Activated CD8-positive, alpha-beta memory T cell treated with anti-CD3 and anti-CD28 coated beads for 48 hours (primary cell): Measurements from ENCODE around the gene AOC2.
"Not testable (repeated sequence)": the region's sequence is repeated elsewhere in the genome, so short reads cannot be mapped to it uniquely, and the experiment has no call there.

Source experiments
- DNase-seq, 3 experiments: peaks; one replicate each; pipeline ENCODE4 v3.0.0-alpha.2; 2020; ENCODE audit warnings: low read depth in 2 of 3, low spot score in 2 of 3

AOC2 gene

DNA sequence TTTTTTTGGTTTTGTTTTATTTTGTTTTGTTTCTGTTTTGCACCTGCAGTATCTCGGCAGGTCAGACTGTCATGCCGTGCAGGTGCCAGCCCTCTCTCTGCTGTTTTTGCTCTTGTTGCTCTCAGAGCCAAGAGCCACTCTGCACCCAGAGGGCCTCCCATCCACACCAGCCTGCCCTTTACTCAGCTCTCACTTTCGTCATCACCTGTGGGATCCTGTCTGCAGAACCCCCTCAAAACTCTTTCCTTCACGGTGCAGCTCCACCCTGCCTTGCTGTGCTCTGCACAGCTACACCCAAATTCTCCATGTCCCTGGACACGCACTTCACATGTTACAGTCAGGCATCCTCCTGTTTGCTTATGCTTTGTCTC is 9.2 kb downstream of the AOC2 start:
- DNase-seq, result no peak

DNA sequence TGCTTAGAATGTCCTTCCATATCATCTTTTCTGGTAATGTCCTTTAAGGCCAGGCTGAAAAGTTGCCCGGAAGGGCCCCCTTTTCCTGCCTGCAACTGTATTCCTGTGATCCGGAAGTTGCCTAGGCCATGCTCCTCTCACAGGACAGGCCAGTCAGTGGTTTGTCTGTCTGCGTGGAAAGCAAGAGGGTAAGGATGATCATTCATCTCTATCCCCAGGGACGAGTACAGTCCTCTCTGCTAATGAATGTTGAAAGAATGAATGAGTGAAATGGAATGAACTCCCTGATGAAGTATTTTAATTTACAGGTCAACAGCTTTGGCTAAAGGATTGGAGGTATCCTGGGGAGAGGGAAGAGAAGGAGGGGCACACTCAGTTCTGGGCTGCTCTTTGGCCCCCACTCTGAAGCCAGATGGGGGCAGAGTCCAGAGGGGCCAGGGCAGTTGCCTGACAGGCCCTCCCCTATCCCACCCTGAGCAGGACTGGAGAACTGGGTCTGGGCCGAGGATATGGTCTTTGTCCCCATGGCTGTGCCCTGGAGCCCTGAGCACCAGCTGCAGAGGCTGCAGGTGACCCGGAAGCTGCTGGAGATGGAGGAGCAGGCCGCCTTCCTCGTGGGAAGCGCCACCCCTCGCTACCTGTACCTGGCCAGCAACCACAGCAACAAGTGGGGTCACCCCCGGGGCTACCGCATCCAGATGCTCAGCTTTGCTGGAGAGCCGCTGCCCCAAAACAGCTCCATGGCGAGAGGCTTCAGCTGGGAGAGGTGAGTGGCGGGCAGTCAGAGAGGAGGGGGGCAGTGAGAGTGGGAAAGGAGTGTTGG is 9.8 kb downstream of the AOC2 start:
- DNase-seq, result no peak

DNA sequence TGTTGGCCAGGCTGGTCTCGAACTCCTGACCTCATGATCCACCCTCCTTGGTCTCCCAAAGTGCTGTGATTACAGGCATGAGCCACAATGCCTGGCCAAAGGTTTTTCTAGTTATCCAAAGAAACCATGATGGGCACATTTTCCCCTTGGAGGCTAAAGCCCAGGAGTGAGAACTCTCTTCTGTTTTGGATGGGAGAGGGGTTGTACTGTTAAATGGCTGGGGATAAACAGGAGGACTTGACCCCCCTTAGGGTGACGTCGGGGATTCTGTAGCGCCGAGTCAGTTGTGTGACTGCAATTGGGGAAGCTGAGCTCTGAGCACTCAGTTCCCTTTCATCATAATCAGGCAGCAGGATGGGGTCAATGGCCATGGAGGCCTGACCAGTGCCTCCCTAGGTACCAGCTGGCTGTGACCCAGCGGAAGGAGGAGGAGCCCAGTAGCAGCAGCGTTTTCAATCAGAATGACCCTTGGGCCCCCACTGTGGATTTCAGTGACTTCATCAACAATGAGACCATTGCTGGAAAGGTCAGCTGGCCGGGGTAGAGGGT is 10.7 kb downstream of the AOC2 start:
- no peak for DNase-seq

DNA sequence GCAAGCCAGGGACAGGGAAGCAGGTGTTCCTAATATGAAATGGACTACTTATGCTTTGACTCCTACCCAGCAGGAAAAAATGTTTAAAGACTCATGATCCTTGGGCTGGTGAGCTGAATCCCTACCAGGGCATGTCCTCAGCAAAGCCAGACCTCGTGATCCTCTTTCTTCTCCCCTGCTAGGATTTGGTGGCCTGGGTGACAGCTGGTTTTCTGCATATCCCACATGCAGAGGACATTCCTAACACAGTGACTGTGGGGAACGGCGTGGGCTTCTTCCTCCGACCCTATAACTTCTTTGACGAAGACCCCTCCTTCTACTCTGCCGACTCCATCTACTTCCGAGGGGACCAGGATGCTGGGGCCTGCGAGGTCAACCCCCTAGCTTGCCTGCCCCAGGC is 11.7 kb downstream of the AOC2 start:
- DNase-seq, result not testable (repeated sequence)

DNA sequence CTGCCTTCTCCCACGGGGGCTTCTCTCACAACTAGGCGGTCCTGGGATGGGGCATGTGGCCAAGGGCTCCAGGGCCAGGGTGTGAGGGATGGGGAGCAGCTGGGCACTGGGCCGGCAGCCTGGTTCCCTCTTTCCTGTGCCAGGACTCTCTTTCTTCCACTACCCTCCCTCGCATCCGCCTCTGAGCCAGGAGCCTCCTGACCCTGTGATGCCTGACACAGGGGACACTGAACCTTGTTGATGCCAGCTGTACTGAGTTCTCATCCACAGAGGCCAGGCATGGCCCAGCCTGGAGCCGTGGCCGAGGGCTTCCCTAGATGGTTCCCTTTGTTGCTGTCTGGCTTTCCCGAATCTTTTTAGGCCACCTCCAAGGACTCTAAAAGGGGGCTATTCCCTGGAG is 12.1 kb downstream of the AOC2 start:
- DNase-seq, result not testable (repeated sequence)

DNA sequence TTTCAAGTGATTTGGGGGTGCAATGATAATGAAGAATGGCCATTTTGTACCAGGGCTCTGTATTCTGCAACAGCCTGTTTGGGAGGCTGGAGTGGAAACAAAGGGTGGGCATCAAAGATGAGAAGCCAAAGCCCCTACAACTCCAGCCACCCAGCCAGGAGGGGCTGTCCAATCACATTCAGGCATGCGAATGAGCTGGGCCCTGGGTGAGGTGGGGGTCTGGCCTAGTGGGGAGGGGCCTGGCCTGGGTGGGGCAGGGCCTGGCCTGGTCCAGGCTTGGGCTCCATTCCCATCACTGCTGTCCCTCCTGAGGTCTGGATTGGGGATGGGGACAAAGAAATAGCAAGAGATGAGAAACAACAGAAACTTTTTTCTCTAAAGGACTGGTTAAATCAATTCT is 13.0 kb downstream of the AOC2 start:
- DNase-seq, result no peak

DNA sequence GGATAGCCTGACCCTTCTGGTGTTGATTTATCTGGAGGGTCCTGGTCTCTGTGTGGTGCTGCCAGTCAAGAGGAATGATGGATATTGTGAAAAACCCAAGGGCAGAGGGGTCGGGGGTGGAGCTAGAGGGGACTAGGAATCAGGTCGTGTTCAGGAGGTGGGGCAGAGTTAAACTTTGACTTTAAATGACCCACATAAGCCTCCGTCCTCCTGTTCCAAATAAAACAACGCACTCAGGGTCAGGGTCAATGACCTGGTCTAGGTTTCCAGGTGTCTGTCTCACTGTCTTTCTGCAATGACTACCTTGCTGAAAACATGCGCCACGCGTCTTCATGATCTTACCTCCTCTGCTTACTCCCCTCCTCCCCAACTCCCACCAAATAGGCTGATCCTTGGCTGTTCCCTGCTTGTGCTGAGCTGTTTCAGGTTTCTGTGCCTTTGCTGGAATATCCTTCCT is 21.3 kb downstream of the AOC2 start:
- no peak for DNase-seq

DNA sequence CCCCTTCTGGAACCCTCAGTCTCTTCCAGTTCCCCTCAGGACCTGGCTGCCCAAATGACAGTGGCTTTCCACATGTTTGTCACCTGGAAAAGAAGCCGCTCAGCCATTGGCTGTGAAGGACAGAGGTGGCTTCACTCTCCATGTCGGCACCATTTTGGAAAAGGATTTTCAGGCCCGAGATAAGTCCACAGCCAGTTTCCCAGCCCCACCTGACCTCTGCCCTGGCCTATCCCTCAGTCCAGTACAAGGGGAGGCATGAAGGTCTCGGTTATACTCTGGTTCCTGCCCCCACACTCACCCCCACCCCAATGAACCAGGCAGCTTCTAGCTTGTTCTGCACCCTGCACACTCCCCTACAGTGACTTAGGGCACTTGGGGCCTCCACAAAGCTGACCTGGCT is 21.8 kb downstream of the AOC2 start:
- DNase-seq, result no peak

DNA sequence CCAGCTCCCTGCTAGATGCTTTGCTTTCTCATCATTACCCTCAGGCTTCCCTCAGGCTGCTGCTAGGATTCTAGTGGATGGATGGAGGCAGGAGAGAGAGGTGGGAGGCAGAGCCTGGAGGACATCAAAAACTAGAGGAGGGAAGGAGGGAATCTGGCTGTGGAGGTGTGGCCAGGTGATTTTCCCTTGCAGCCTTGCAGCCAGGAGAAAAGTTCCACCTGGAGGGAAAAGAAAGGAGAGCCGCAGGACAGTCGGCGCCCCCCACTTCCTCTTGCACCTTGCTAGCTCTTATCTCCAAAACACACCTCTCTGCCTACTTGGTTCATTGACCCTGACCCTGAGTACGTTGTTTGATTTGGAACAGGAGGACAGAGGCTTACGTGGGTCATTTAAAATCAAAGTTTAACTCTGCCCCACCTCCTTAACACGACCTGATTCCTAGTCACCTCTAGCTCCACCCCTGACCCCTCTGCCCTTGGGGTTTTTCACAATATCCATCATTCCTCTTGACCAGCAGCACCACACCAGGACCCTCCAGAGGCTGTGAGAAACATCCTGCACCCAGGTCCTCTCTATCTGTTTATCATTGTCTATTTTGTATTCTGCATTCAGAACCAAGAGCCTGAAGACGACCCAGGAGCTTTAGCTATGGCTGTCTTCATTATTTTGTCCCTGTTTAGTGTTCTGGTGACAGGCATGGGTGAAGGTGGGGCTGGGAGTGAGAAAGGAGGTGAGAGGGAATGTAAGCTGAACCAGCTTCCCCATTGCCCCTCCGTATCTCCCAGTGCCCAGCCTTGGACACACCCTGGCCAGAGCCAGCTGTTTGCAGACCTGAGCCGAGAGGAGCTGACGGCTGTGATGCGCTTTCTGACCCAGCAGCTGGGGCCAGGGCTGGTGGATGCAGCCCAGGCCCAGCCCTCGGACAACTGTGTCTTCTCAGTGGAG is 22.5 kb downstream of the AOC2 start:
- DNase-seq, result no peak

DNA sequence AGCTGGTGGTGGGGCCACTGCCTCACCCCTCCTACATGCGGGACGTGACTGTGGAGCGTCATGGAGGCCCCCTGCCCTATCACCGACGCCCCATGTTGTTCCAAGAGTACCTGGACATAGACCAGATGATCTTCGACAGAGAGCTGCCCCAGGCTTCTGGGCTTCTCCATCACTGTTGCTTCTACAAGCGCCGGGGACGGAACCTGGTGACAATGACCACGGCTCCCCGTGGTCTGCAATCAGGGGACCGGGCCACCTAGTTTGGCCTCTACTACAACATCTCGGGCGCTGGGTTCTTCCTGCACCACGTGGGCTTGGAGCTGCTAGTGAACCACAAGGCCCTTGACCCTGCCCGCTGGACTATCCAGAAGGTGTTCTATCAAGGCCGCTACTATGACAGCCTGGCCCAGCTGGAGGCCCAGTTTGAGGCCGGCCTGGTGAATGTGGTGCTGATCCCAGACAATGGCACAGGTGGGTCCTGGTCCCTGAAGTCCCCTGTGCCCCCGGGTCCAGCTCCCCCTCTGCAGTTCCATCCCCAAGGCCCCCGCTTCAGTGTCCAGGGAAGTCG is 23.4 kb downstream of the AOC2 start:
- not testable (repeated sequence) for DNase-seq

DNA sequence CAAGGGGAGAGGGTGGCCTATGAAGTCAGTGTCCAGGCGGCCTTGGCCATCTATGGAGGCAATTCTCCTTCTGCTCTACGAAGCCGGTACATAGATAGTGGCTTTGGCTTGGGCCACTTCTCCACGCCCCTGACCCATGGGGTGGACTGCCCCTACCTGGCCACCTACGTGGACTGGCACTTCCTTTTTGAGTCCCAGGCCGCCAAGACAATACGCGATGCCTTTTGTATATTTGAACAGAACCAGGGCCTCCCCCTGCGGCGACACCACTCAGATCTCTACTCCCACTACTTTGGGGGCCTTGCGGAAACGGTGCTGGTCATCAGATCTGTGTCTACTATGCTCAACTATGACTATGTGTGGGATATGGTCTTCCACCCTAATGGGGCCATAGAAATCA is 24.0 kb downstream of the AOC2 start:
- no peak for DNase-seq

DNA sequence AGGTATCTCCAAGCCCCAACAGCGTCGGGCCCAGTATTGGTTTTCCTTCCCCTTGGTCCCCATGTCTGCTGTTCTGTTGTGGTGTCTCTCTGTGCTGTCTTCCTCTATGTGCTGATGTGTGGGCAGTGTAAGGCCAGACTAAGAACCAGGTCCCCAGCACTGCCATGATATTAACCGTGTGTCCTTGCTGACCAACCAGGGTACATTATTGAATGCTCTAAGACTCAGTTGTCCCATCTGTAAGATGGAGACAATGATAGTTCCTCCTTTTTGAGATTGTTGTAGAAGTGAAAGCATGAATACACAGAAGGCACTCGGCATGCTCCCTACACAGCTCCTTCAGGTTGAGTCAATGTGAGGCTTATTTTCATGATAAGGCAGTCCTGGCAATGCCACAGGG is 27.3 kb downstream of the AOC2 start:
- DNase-seq, result no peak

DNA sequence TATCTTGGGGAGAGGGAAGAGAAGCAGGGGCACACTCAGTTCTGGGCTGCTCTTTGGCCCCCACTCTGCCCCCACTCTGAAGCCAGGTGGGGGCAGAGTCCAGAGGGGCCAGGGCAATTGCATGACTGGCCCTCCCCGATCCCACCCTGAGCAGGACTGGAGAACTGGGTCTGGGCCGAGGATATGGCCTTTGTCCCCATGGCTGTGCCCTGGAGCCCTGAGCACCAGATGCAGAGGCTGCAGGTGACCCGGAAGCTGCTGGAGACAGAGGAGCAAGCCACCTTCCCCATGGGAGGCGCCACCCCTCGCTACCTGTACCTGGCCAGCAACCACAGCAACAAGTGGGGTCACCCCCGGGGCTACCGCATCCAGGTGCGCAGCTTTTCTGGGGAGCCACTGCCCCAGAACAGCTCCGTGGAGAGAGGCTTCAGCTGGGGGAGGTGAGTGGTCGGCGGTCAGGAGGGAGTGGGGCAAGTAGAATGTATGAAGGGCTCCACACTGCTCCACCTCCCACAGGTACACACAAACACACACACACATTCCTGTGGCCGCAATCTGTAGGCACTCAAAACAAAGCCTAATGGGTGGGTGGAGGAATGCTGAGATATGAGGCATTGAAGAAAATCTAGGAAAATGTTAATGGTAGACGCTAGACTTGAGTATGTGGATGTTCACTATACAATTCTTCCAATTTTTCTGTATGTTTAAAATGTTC is 28.0 kb downstream of the AOC2 start:
- no peak for DNase-seq

DNA sequence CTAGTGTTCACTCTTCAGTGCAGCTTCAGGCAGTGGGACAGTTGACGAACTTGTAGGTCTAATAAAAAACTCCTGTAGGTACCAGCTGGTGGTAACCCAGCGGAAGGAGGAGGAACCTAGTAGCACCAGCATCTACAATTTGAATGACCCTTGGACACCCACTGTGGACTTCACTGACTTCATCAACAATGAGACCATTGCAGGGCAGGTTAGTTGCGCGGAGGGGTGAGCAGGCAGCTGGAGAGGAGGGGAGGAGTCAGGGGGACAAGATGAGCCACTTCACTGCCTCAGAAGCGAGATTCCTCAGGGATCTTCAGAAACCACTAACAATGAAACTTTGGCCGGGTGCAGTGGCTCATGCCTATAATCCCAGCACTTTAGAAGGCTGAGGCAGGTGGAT is 28.9 kb downstream of the AOC2 start:
- DNase-seq, result no peak

DNA sequence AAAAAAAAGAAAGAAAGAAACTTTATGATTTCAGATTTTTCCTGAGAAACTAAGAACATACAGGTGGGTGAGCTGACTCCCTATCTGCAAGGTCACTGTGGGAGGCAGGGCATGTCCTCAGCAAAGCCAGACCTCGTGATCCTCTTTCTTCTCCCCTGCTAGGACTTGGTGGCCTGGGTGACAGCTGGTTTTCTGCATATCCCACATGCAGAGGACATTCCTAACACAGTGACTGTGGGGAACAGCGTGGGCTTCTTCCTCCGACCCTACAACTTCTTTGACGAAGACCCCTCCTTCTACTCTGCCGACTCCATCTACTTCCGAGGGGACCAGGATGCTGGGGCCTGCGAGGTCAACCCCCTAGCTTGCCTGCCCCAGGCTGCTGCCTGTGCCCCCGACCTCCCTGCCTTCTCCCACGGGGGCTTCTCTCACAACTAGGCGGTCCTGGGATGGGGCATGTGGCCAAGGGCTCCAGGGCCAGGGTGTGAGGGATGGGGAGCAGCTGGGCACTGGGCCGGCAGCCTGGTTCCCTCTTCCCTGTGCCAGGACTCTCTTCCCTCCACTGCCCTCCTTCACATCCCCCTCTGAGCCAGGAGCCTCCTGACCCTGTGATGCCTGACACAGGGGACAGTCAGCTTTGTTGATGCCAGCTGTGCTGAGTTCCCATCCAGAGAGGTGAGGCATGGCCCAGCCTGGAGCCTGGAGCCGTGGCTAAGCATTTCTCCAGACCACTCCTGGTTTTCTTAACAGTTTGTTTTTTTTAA is 29.7 kb downstream of the AOC2 start:
- DNase-seq, result not testable (repeated sequence)

DNA sequence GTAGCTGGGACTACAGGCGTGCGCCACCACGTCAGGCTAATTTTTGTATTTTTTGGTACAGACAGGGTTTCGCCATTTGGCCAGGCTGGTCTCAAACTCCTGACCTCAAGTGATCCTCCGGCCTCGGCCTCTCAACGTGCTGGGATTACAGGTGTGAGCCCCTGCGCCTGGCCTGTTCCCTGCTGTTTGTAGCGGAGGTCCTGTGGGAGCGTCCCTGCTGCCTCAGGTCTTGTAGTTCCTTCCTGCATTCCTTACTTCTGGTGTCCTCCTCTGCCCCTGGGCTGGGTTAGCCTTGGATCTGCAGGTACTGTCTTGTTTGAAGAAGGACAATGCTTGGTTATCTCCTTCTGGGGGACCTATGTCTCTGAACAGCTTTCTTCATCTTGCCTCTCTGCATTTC is 32.7 kb downstream of the AOC2 start:
- no peak for DNase-seq

DNA sequence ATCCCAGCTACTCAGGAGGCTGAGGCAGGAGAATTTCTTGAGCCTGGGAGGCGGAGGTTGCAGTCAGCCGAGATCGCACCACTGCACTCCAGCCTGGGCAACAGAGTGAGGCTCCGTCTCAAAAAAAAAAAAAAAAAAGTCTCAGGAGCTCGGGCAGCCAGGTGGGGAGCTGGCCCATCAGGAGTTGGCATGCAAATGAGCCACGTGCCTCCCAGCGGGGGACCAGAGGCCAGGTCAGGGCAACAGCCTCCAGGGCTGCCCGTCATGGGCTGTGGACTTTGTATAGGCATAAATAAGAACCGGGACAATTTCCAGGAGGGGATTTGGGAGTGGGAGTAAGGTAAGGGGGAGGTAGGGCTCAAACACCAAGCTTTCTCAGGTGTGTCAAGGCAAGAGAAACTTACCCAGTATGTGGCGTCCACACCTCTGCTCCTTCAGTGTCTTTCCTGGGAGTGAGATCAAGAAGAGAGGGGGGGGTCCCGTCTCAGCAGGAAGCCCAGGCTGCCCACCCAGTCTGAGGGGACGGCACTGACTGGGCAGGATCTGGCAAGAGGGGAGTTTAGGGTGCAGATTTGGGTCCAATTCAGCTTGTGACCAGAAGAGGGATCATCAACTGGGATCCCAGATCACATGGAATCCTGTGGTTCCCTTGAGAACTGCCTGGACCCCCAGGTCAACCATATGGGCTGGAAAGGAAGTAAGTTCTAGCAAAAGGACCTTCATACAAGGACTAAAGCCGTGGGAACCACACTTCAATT is 33.9 kb downstream of the AOC2 start:
- no peak for DNase-seq

DNA sequence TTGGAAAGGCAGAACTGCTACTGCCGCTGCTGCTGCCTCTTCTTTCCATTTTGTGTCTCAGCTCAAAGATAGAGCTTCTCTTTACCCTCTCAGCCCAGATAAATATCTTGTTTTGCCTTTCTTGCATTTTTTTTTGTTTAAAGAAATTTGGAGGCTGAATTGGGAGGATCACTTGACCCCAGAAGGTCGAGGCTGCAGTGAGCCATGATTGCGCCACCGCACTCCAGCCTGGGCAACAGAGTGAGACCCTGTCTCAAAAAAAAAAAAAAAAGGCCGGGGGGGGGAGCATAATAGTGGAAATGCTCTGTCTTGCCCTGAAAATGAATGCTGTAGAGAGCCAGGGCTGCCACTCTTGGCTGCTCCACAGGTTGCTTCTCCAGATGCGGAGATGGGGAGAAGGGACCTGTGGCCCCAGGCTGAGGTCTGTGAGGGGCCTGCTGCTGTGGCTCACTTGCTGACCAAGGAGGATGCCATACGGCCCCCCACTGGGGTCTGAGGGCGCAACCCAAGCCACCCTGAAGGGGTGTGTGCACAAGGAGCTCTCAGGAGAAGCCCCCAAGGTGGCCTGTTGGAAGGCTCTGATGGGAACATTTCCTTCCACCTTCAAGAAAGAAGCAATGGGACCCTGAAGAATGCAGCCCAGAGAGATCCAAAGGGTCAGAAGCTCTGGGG is 34.7 kb downstream of the AOC2 start:
- DNase-seq, result no peak

DNA sequence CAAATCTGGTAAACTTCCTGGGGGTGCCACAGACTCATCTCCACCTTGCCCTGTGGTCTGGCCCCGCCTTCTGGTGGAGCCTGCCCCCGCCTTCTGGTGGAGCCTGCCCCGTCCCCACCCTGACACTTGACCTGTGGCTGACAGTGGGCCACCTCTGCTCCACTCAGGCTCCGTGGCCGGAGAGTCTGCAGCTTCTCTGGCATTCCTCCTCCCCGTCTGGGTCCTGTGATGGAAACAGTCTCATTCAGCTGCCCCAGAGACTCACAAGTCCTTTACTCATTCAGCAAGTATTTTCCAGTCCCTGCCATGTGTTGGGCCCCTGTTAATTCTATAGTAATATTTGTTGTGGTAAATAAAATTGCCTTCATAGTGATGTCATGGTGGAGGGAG is 35.2 kb downstream of the AOC2 start:
- DNase-seq, result no peak
